ENCODE data around the gene PKD2. TPM values are rescaled to one million over a fixed set of nuclear protein-coding genes. Genes with fewer than 3 reads are reported as not detected.

The PKD2 gene
- total and polyA plus RNA-seq, 10 donors, result 3.5 to 23.0 (median 15.5) TPM

DNA sequence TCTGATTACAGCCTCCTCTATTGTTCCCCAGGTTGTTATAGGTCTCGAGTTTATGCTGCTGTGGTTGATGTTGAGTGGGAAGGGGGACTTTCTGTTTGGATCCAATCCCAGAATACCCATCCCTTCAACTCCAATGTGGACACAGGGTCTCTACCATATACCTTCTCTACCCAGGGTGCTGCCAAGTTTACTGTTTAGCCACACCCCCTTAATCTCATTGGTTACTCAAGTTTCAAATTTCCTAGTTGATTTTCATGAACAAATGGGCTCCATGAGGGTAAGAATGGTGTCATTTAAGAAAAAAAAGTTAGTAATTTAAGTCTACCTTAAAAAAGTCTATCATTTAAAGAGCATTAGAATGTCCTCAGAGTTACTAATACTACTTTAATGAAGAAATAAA is 35.6 kb upstream of the PKD2 start:
- TF ChIP-seq POLR2A (IDR thresholded peaks at IDR 0.05) (no peak), CTCF (IDR thresholded peaks at IDR 0.05 in 8 of 11, conservative IDR thresholded peaks at IDR 0.05 in 3 of 11) (no peak), POLR2AphosphoS5 (IDR thresholded peaks at IDR 0.05) (no peak)
- no peak overlapping the region for H3K4me3 ChIP-seq
- peaks cover 0 to 43% (median 7%) of the 10 kb centered on the region in 7 donors for H3K27me3 ChIP-seq (replicated peaks in 1 of 7)
- no peak for DNase-seq
- no peaks in the 10 kb centered on the region for H3K36me3 ChIP-seq
- peaks cover 0 to 26% (median 10%) of the 10 kb centered on the region in 6 donors for H3K4me1 ChIP-seq
- intact Hi-C loops (cut with DNase I; ENCODE audit: low total_unique reads), result no loop called here
- H3K9me3 ChIP-seq, result no peaks in the 10 kb centered on the region
- 49 to 96% (median 65%) methylated on average over 1 of the region's 1 CpG for WGBS, 5 donors
- H3K27ac ChIP-seq, result no peak overlapping the region

DNA sequence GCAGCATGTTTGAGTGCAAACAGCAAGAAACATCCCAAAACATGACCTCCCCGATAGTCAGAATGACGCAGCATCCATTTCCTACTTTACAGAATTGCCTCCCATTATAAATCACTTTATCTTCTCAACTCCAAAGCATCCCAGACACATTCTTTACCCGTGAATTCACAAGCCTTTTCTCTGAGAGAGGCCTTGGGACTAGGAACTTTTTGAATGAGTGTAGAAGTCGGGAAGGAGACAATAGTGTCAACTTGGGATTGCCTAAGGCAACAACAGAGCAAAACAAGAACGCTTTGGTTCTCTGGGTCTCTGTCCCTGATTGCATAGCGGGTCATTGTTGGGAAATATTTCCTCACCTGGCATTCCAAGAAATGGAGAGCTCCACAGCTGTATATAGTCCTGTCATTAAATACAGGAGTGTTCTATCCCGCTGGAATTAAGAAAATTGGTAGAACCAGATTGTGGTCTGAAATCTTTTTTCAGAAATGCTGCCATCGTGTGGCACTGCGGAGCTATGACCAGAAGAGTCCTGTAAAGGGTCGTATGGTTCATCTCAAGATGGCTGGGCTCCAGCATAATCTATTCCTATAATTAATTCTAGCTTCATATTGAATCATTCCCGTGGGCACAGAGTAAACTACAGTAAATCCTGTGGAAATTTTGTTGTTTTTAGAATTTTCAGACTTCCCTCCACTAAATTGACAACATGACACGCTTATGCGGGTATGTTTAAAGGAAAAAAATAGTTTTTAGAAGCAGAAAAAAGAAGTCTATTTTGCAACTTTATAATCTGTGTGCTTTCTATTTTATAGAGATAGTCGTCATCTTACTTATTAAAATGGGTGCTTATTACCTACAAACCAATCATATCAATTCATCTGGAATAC is 33.9 kb upstream of the PKD2 start:
- H3K4me3 ChIP-seq, result peak overlapping the region in 2 of 8 donors; percentile 16 to 39
- intact Hi-C loops (cut with DNase I; ENCODE audit: low total_unique reads), result no loop called here
- no peak overlapping the region for H3K27ac ChIP-seq
- TF ChIP-seq POLR2A (IDR thresholded peaks at IDR 0.05), result no peak
- TF ChIP-seq CTCF (IDR thresholded peaks at IDR 0.05 in 8 of 11, conservative IDR thresholded peaks at IDR 0.05 in 3 of 11), result peak; percentile 20 to 86 (median 74)
- H3K27me3 ChIP-seq (replicated peaks in 1 of 7), result peaks cover 0 to 48% (median 7%) of the 10 kb centered on the region in 7 donors
- DNase-seq, result peak; percentile 66
- 26 to 32% (median 29%) methylated on average over 14 of the region's 14 CpGs for WGBS, 5 donors
- no peaks in the 10 kb centered on the region for H3K36me3 ChIP-seq
- no peaks in the 10 kb centered on the region for H3K9me3 ChIP-seq
- peaks cover 0 to 26% (median 10%) of the 10 kb centered on the region in 6 donors for H3K4me1 ChIP-seq

- intact Hi-C loops (cut with DNase I; ENCODE audit: low total_unique reads), result loop anchor here (5.0 kb wide), 1 partner anchor 123 kb away; no protein-coding TSS in a partner anchor
- peak; percentile 51 for DNase-seq
- H3K4me1 ChIP-seq, result peaks cover 0 to 26% (median 10%) of the 10 kb centered on the region in 6 donors
- H3K36me3 ChIP-seq, result no peaks in the 10 kb centered on the region
- H3K27ac ChIP-seq, result no peak overlapping the region
- H3K9me3 ChIP-seq, result no peaks in the 10 kb centered on the region
- no peak overlapping the region for H3K4me3 ChIP-seq
- H3K27me3 ChIP-seq (replicated peaks in 1 of 7), result peaks cover 0 to 50% (median 7%) of the 10 kb centered on the region in 7 donors
- no peak for TF ChIP-seq POLR2A (IDR thresholded peaks at IDR 0.05)
- TF ChIP-seq CTCF (IDR thresholded peaks at IDR 0.05 in 8 of 11, conservative IDR thresholded peaks at IDR 0.05 in 3 of 11), result no peak
- TF ChIP-seq POLR2AphosphoS5 (IDR thresholded peaks at IDR 0.05), result no peak
- 33 to 50% (median 43%) methylated on average over 6 of the region's 6 CpGs for WGBS, 5 donors
Measured at GRCh38 chr4:87974856-87975462, 32.5 kb upstream of the PKD2 start.

DNA sequence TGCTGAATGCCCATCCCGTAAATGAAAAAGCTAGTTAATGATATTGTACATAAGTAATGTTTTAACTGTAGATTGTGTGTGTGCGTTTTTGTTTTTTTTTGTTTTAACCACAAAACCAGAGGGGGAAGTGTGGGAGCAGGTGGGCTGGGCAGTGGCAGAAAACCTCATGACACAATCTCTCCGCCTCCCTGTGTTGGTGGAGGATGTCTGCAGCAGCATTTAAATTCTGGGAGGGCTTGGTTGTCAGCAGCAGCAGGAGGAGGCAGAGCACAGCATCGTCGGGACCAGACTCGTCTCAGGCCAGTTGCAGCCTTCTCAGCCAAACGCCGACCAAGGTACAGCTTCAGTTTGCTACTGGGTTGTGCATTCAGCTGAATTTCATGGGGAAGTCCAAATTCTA is 32.0 kb upstream of the PKD2 start, which contains the start of gene SPP1:
Gene SPP1, plus strand, starts transcription at position 249 of the 400 bp plus-strand sequence. CDS start 1,182 bp downstream, outside the sequence.
- H3K36me3 ChIP-seq, result no peaks in the 10 kb centered on the region
- H3K27ac ChIP-seq, result no peak within 1 kb of the TSS
- DNase-seq, result peak; percentile 50
- peaks cover 0 to 26% (median 10%) of the 10 kb centered on the region in 6 donors for H3K4me1 ChIP-seq
- H3K9me3 ChIP-seq, result no peaks in the 10 kb centered on the region
- no peak for TF ChIP-seq CTCF (IDR thresholded peaks at IDR 0.05 in 8 of 11, conservative IDR thresholded peaks at IDR 0.05 in 3 of 11)
- TF ChIP-seq POLR2A (IDR thresholded peaks at IDR 0.05), result no peak
- no peak for TF ChIP-seq POLR2AphosphoS5 (IDR thresholded peaks at IDR 0.05)
- intact Hi-C loops (cut with DNase I; ENCODE audit: low total_unique reads), result loop anchor here (5.0 kb wide), 1 partner anchor 123 kb away; no protein-coding TSS in a partner anchor
- H3K4me3 ChIP-seq, result no peak within 1 kb of the TSS
- H3K27me3 ChIP-seq (replicated peaks in 1 of 7), result peaks cover 0 to 50% (median 7%) of the 10 kb centered on the region in 7 donors
- WGBS, 5 donors, result 4 to 16% (median 9%) methylated on average over 8 of the region's 8 CpGs

Data from spleen (tissue), 11 donors.